Fibroblast of peridontal ligament (primary cell): Measurements from ENCODE around the gene ABCA7.

Source experiments
- DNase-seq: peaks from one replicate; pipeline ENCODE4 v3.0.0-alpha.2; 2010; ENCODE audit errors: extremely low read depth

Gene ABCA7

GRCh38 chr19:1086613-1087012, 46.7 kb downstream of the ABCA7 start:
- no peak for DNase-seq

- no peak for DNase-seq
Measured at GRCh38 chr19:1087813-1088415, 48.0 kb downstream of the ABCA7 start.

GRCh38 chr19:1088416-1089010, 48.6 kb downstream of the ABCA7 start:
- no peak for DNase-seq

DNA sequence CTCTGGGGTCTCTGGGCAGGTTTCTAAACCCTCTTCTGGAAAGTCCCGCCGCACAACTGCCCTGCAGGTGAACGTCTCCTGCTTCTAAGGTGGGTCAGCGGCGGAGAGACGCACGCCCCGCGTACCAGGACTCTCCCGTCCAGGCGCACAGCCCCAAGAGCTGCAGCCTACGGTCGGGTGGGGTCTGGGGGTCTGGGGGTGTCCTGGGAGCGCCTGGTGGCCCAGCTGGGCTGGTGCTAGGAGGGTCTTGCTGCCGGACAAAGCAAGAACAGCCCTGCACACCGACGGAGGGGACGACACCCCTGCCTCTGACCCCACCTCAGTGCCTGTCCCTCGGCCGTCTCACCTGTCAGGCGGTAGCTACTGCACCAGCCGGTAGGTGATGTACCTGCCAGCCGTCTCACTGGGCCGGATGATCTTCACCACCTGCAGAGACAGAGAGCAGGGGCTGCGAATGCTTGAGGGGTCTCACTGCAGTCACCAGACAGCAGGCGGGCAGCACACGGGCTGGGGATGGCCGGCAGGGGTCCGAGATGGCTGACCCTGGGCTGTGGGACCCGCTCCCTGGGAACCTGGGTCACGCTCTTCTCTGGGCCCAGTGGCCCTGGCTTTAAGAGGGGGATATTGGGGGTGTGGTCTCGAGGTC, 49.3 kb downstream of the ABCA7 start:
- no peak for DNase-seq

DNA sequence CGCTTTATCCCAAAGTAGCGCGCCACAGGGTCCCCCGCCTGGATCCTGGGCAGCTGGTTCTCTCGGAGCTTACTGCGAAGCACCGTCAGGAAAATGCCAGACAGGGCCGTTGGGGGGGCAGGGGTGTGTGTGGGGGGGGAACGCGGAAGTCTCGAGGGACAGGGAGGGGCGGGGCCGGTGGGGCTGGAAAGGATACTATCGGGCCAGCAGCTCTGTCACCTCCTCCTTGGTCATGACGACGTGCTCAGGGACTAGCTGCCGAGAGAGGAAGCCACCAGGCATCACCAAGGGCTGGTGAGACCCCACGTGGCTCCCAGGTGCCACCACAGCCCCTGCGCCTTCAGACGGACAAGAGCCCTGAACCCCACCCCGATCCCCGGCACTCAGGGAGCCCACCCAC, 50.0 kb downstream of the ABCA7 start:
- no peak for DNase-seq

DNA sequence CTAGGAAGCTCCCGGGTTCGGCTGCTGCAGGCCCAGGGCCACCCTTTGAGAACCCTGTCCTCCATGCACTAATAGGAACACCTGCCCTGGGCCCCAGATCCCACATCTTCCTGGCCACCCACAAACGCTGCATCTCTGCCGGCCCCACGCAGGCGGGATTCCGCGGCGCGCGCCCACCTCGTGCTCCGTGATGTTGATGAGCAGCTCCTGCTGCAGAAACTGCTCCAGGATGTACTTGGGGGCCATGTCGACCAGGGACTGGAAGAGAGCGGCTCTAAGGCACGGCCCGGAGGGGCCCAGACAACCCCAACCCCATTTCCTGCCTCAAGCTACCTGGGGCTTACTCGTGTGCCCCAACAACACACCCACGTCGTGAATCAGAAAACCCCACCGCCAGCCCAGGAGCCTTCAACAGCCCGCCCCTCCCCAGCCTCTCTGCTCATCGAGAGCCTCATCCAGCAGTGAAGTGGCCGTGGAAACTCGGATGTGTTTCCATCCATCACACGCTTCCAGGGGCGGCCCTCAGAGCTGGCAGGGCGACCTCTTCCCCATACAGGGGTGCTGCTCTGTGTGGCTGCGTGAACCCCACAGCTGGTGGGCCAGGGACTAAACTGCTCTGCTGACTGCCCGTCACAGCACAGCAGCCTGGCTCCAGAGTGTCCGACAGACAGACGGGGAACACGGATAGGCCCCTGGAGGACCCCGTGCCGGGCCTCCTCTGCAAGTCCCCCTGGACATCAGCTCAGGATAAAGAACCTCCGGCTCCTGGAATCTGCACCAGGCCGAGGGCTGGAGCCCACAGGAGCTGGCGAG, 51.0 kb downstream of the ABCA7 start:
- no peak for DNase-seq

GRCh38 chr19:1091544-1092175, 51.8 kb downstream of the ABCA7 start:
- no peak for DNase-seq

- DNase-seq = no peak
Measured at GRCh38 chr19:1093330-1093729, 53.4 kb downstream of the ABCA7 start.

GRCh38 chr19:1093811-1094553, 54.1 kb downstream of the ABCA7 start:
- DNase-seq = no peak

GRCh38 chr19:1094655-1094977, 54.7 kb downstream of the ABCA7 start:
- DNase-seq = no peak

DNA sequence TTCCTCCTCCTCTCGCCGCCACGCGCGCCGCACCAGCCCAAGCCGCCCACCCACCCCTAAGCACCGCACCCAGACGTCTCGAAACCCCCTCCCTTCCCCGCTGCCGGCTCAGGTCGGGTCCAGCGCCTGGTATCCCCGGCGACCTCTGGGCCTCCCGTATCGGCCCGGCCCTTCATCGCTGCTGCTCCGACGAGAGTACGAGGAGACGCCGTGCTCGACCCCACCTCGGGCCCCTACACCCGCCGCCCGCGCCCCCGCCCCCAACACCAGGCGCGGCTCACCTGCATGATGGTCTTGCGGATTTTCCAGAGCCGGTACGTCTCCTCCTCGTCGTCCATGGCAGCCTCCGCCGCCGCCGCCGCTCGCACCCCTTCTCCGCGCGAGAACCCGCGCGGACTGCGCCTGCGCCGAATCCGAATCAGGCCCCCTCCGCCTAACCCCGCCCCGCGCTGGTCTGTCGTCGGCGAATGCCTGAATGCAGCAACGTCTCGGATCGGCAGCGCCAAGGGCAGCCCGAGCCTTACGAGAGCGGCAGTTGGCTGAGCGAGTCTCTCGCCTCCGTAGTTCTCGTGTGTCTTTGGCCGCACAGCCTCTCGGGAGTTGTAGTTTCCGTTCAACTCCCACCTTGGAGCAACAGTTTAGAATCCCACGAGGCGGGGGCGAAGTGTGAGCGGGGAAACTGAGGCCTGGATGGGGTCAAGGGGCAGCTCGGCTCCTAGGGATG, 55.2 kb downstream of the ABCA7 start, which contains the start of gene POLR2E:
Gene POLR2E, minus strand, starts transcription at position 398 of the 724 bp plus-strand sequence. Its CDS starts 60 bp downstream, at position 338.
- DNase-seq = peak; percentile 98

- DNase-seq = no peak
Measured at GRCh38 chr19:1097810-1098176, 57.9 kb downstream of the ABCA7 start.

DNA sequence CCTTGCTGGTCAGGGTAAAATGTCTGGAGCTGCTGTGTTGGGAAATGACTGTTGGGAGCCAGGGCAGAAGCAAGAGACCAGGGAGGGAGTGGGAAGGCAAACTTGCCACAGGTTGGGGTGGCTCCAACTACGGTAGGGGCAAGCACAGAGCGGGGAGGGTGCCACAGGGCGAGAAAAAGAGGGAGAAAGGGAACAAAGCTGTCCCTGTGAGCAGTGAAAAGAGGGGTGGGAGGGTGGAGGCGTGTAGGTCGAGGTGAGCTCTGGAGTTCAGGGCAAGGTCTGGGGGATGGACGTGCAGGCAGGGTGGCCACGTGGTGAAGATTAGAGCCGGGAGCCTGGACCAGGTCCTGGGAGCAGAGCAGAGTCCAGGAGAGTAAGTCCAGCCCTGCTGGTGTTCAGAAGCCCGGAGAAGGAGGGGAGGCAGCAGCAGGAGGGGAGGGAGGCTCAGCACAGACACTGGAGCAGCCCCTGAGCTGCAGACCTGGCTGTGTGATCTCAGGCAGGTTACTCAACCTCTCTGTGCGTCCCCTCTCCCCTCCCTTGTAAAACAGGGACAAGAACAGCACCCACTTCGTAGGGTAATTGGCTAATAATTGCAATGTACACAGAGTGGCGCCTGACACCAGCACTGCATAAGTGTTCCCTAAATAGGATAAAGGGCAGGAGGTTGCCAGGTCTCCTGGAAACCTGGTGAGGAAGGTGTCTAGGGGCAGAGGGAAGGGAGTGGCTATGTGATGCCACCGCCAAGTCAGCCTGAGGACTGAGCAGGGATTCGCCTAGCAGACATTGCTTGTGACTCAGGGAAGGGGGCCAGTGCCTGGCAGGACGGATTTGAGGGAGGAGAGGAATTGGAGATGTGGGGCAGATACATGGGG, 58.5 kb downstream of the ABCA7 start:
- DNase-seq = no peak

- no peak for DNase-seq
Measured at GRCh38 chr19:1101337-1101698, 61.4 kb downstream of the ABCA7 start.

DNA sequence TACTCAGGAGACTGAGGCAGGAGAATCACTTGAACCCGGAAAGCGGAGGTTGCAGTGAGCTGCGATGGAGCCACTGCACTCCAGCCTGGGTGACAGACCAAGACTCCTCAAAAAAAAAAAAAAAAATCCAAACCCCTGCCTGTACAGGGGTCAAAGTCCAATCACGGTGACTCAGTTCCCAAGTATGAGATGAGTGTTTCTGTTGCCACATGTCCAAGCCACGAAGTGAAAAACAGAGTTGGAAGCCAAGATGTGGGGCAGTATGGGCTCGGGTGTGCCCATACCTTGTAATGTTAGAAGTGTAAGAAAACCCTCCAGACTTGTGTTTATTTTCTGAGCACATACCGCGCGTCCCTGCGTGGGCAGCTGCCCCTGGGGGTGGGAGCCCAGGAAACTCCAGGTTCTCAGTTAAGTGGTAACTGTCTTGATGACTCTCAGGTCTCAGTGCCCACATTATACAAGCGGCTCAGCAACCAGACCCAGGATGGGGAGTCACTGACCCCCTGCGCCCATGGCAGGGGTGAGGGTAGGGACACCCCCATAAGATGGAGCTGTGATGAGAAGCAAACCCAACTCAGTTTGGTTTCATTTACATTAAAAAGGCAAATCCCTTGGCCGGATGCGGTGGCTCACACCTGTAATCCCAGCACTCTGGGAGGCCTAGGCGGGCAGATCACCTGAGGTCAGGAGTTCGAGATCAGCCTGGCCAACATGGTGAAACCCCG, 62.7 kb downstream of the ABCA7 start:
- peak; percentile 99 for DNase-seq

GRCh38 chr19:1103132-1103707, 63.3 kb downstream of the ABCA7 start:
- peak; percentile 28 for DNase-seq

- peak; percentile 99 for DNase-seq
Measured at GRCh38 chr19:1103708-1104310, 63.9 kb downstream of the ABCA7 start, which contains the start of gene GPX4. Gene GPX4 (plus strand): TSS chr19:1103994. CDS start chr19:1104044, 50 bp downstream.

- peak; percentile 50 for DNase-seq
Measured at GRCh38 chr19:1104311-1105007, 64.6 kb downstream of the ABCA7 start.
